Hepatocyte (in vitro differentiated cells): ENCODE measurements around the gene HINT3. TPM values are rescaled to one million over a fixed set of nuclear protein-coding genes. Genes with fewer than 3 reads are reported as not detected.
"Not testable (repeated sequence)": the region's sequence is repeated elsewhere in the genome, so short reads cannot be mapped to it uniquely, and the experiment has no call there.

ENCODE experiments used
- DNase-seq: peaks from one replicate; pipeline ENCODE4 v3.0.0-alpha.2; 2016; ENCODE audit warnings: low spot score
- H2AFZ ChIP-seq: fragments of 200-600 bp; sonication (generic); 2 replicates; pipeline ENCODE4 v1.6.0; 2016; ENCODE audit warnings: antibody characterized with exemption, mild to moderate bottlenecking
- H3K27ac ChIP-seq: fragments of 200-600 bp; sonication (generic); 2 replicates; pipeline ENCODE4 v1.5.1; 2016; ENCODE audit warnings: mild to moderate bottlenecking
- H3K27me3 ChIP-seq: fragments of 200-600 bp; sonication (generic); 2 replicates; pipeline ENCODE4 v1.6.1; 2016
- H3K36me3 ChIP-seq: fragments of 200-600 bp; sonication (generic); replicated peaks from 2 replicates; pipeline ENCODE4 v1.5.1; 2016; ENCODE audit warnings: low read depth; ENCODE audit not compliant: insufficient read depth
- H3K4me1 ChIP-seq: fragments of 200-600 bp; sonication (generic); 2 replicates; pipeline ENCODE4 v1.5.1; 2016; ENCODE audit warnings: mild to moderate bottlenecking, moderate library complexity; ENCODE audit not compliant: insufficient read depth
- H3K4me2 ChIP-seq: fragments of 200-600 bp; sonication (generic); 2 replicates; pipeline ENCODE4 v1.6.0; 2016
- H3K4me3 ChIP-seq: fragments of 200-600 bp; sonication (generic); 2 replicates; pipeline ENCODE4 v1.5.1; 2016; ENCODE audit warnings: mild to moderate bottlenecking
- H3K79me2 ChIP-seq: fragments of 200-600 bp; sonication (generic); 2 replicates; pipeline ENCODE4 v1.6.0; 2017; ENCODE audit warnings: mild to moderate bottlenecking
- H3K9me2 ChIP-seq: fragments of 200-600 bp; sonication (generic); replicated peaks from 2 replicates; pipeline ENCODE4 v1.6.0; 2017; ENCODE audit warnings: mild to moderate bottlenecking; ENCODE audit not compliant: insufficient read depth
- H3K9me3 ChIP-seq: fragments of 200-600 bp; sonication (generic); 2 replicates; pipeline ENCODE4 v1.5.1; 2016; ENCODE audit warnings: low read depth, mild to moderate bottlenecking
- H4K20me1 ChIP-seq: fragments of 200-600 bp; sonication (generic); 2 replicates; pipeline ENCODE4 v1.6.0; 2016; ENCODE audit warnings: mild to moderate bottlenecking; ENCODE audit not compliant: insufficient read depth, poor library complexity, severe bottlenecking
- EZH2 ChIP-seq: fragments of 200-600 bp; sonication (generic); IDR thresholded peaks from 2 replicates; pipeline ENCODE4 v1.6.1; 2016; ENCODE audit warnings: antibody characterized with exemption, mild to moderate bottlenecking, borderline replicate concordance
- EZH2phosphoT487 ChIP-seq: fragments of 200-600 bp; sonication (generic); IDR thresholded peaks from one replicate; pipeline ENCODE4 v1.6.1; 2018; ENCODE audit warnings: antibody characterized with exemption, mild to moderate bottlenecking, low read depth, moderate library complexity; ENCODE audit not compliant: unreplicated experiment, severe bottlenecking
- WGBS: methylation state at CpG from one replicate; pipeline ENCODE4 v1.1.6; 2016; ENCODE audit warnings: low lambda C conversion rate; ENCODE audit errors: missing lambda C conversion rate; 5-methylcytosine and 5-hydroxymethylcytosine counted together
- polyA plus RNA-seq: library from polyadenylated mRNA; unstranded; fragments of >200 nt; fragmentation: Nextera tagmentation; extraction: Ambion mirVana; gene quantifications from 2 replicates; pipeline ENCODE4 v1.2.1, GENCODE V29; 2016
- total RNA-seq: library from RNA; depleted of rRNA; stranded (reverse); fragments of >200 nt; gene quantifications from 2 replicates; pipeline ENCODE4 v1.2.3, GENCODE V29; 2014
- TF ChIP-seq, protein P1 (sequence below): fragments of 200-600 bp; sonication (generic); IDR thresholded peaks from 2 replicates; pipeline ENCODE4 v1.5.1; 2016; ENCODE audit warnings: antibody characterized with exemption, mild to moderate bottlenecking; ENCODE audit not compliant: poor library complexity

Gene HINT3
- total and polyA plus RNA-seq, 2 experiments from 2014 or later, result 15.4 to 32.9 TPM

DNA sequence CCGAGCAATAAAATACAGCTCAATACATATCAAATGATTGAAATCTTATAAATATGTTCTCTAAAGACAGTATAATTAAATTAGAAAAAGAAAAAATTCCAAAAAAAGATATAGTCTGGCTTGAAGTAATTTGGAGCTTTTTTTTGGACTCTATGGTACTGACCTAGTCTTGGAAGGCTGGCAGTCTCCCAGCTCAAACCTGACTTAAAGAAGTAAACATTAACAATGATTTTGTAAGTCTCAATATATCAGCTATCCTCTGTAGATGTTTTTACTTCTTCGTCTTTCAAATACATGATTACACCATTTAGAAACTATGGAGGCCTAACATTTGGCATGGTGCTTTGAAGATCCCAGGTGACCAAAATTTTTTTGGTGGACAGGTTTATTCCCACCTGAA is 14.2 kb downstream of the HINT3 start:
- WGBS, result 97% methylated on average over 2 of the region's 2 CpGs
- DNase-seq, result no peak

DNA sequence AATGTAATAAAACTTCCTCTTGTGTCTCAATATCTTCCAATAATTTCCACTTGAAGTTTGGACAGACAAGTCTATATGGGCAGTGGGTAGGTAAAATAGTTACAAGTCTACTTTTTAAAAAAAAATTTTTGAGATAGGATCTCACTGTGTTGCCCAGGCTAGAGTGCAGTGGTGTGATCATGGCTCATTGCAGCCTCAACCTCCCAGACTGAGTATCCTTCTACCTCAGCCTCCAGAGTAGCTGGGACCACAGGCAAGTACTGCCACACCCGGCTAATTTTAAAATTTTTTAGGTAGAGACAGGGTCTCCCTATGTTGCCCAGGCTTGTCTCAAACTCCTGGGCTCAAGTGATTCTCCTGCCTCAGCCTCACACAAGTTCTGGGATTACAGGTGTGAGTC is 15.9 kb downstream of the HINT3 start:
- DNase-seq, H3K27me3 ChIP-seq, H3K9me3 ChIP-seq, H3K9me2 ChIP-seq, H3K4me3 ChIP-seq, H4K20me1 ChIP-seq, H3K27ac ChIP-seq, H3K4me2 ChIP-seq, H2AFZ ChIP-seq, H3K4me1 ChIP-seq, H3K36me3 ChIP-seq: not testable (repeated sequence)
- peaks cover 22% of the 10 kb centered on the region for H3K79me2 ChIP-seq
- WGBS, result 95% methylated on average over 1 of the region's 1 CpG

More for the DNA sequence above, 14.2 kb downstream of the HINT3 start:
- Histone ChIP-seq H3K4me1 (no peaks in the 10 kb centered on the region), H4K20me1 (no peaks in the 10 kb centered on the region), H3K4me3 (no peak overlapping the region), H3K4me2 (no peak overlapping the region), H2AFZ (no peak overlapping the region), H3K9me2 (no peaks in the 10 kb centered on the region), H3K27me3 (no peaks in the 10 kb centered on the region), H3K79me2 (peaks cover 35% of the 10 kb centered on the region), H3K36me3 (no peaks in the 10 kb centered on the region), H3K9me3 (no peaks in the 10 kb centered on the region), H3K27ac (no peak overlapping the region)
- TF ChIP-seq EZH2phosphoT487 (no peak), EZH2 (no peak)
- TF ChIP-seq, protein P1, sequence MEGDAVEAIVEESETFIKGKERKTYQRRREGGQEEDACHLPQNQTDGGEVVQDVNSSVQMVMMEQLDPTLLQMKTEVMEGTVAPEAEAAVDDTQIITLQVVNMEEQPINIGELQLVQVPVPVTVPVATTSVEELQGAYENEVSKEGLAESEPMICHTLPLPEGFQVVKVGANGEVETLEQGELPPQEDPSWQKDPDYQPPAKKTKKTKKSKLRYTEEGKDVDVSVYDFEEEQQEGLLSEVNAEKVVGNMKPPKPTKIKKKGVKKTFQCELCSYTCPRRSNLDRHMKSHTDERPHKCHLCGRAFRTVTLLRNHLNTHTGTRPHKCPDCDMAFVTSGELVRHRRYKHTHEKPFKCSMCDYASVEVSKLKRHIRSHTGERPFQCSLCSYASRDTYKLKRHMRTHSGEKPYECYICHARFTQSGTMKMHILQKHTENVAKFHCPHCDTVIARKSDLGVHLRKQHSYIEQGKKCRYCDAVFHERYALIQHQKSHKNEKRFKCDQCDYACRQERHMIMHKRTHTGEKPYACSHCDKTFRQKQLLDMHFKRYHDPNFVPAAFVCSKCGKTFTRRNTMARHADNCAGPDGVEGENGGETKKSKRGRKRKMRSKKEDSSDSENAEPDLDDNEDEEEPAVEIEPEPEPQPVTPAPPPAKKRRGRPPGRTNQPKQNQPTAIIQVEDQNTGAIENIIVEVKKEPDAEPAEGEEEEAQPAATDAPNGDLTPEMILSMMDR, result no peak

DNA sequence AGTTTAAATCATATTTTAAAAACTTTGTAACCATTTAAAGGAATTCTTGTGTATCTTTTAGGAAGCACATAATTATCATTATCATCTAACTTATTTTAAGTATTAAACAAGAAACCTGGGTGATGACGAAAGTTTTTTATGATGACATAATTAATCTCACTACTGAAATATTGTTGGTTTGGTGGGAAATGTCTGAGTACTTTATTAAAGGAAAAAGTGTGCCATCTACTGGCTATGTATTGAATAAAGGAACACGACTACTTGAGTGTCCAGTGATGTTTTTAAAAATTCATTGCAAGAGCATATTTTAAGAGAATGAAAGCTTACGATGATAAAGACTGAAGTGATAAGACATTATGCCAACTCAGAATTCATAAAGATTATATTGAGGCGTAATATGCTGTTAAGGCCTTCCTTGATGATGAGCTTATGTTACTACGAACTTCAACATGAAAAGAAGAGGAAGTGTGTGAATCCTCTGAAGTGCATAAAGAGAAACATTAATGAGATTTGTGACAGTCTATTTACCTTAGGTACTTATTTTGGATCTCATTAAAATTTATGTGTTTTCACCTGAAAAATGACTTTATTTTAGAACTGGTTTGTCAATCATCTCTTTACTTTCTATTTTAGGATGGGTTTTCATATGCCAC is 17.8 kb downstream of the HINT3 start:
- H4K20me1 ChIP-seq, result no peaks in the 10 kb centered on the region
- H3K4me3 ChIP-seq, result no peak overlapping the region
- H3K9me2 ChIP-seq, result no peaks in the 10 kb centered on the region
- H3K79me2 ChIP-seq, result peaks cover 12% of the 10 kb centered on the region
- DNase-seq, result peak; percentile 60
- H3K9me3 ChIP-seq, result no peaks in the 10 kb centered on the region
- H3K4me1 ChIP-seq, result no peaks in the 10 kb centered on the region
- no peak for TF ChIP-seq EZH2
- TF ChIP-seq, protein P1, result peak; percentile 63
- no peak overlapping the region for H2AFZ ChIP-seq
- H3K36me3 ChIP-seq, result no peaks in the 10 kb centered on the region
- no peaks in the 10 kb centered on the region for H3K27me3 ChIP-seq
- no peak overlapping the region for H3K4me2 ChIP-seq
- H3K27ac ChIP-seq, result no peak overlapping the region
- 54% methylated on average over 5 of the region's 5 CpGs for WGBS

DNA sequence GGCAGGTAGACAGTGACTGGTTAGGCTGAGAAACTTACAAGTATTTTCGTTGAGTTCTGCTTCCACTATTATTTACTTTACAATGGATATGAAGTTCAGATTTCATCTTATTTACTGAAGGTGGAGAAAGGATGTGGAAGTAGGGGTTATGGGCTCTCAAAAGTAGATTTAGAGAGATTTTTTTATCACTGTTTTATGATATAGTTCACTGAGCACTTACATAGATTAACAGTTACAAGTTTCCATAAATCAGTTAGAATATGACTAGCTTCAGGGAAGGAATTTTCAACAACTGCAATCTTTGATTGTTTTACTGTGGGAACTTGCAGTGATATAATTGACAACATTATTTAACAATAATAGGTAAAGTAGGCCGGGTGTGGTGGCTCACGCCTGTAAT is 22.5 kb downstream of the HINT3 start:
- H2AFZ ChIP-seq, result no peak overlapping the region
- DNase-seq, result no peak
- H3K79me2 ChIP-seq, result no peaks in the 10 kb centered on the region
- H3K27ac ChIP-seq, result no peak overlapping the region
- H4K20me1 ChIP-seq, result no peaks in the 10 kb centered on the region
- WGBS, result 86% methylated on average over 3 of the region's 3 CpGs
- no peaks in the 10 kb centered on the region for H3K36me3 ChIP-seq
- H3K4me2 ChIP-seq, result no peak overlapping the region
- H3K9me3 ChIP-seq, result no peaks in the 10 kb centered on the region
- no peak for TF ChIP-seq EZH2phosphoT487
- TF ChIP-seq, protein P1, result no peak
- TF ChIP-seq EZH2, result no peak
- no peaks in the 10 kb centered on the region for H3K4me1 ChIP-seq
- no peak overlapping the region for H3K4me3 ChIP-seq
- no peaks in the 10 kb centered on the region for H3K9me2 ChIP-seq
- H3K27me3 ChIP-seq, result no peaks in the 10 kb centered on the region
